BJ (cell line): ENCODE data around the gene DNAJC18. TPM values are rescaled to one million over a fixed set of nuclear protein-coding genes. Genes with fewer than 3 reads are reported as not detected.

Experiments used
- CTCF ChIA-PET: fragments of 350-600 bp; formaldehyde crosslinking; extraction: SDS; loops from one replicate; lab custom pipeline; 2021; ENCODE audit warnings: antibody characterized with exemption, inconsistent platforms; lab: Yijun Ruan, JAX
- POLR2A ChIA-PET: fragments of 300-600 bp; sonication (Branson Sonifier 250); formaldehyde crosslinking; extraction: SDS; loops from one replicate; lab custom pipeline; 2021; ENCODE audit warnings: antibody characterized with exemption; lab: Charles Lee
- DNase-seq: peaks from one replicate; pipeline ENCODE4 v3.0.0-alpha.2; 2011; ENCODE audit warnings: low read depth
- H3K27me3 ChIP-seq: 2 replicates; pipeline ENCODE4 v1.6.0; 2011; ENCODE audit warnings: low read length; ENCODE audit not compliant: control insufficient read depth, insufficient read depth
- H3K36me3 ChIP-seq: 2 replicates; pipeline ENCODE4 v1.5.1; 2011; ENCODE audit warnings: low read length; ENCODE audit not compliant: control insufficient read depth, insufficient read depth
- H3K4me3 ChIP-seq: 2 replicates; pipeline ENCODE4 v1.5.1; 2011; ENCODE audit warnings: low read depth, mild to moderate bottlenecking, control low read depth, low read length
- CTCF ChIP-seq: IDR thresholded peaks from 2 replicates; pipeline ENCODE4 v1.5.1; 2011; ENCODE audit warnings: low read depth, mild to moderate bottlenecking, control low read depth, inconsistent platforms, low read length, moderate library complexity; ENCODE audit not compliant: insufficient read depth
- polyA plus RNA-seq: library from polyadenylated mRNA; depleted of rRNA; stranded (reverse); fragments of >200 nt; gene quantifications from 2 replicates; pipeline ENCODE4 v1.2.3, GENCODE V29; 2011

DNAJC18 gene
- polyA plus RNA-seq, 1 experiment: 5.2 TPM

- Histone ChIP-seq H3K4me3 (no peak overlapping the region), H3K36me3 (no peaks in the 10 kb centered on the region), H3K27me3 (no peaks in the 10 kb centered on the region)
- TF ChIP-seq CTCF: no peak
- ChIA-PET CTCF (no interaction called here), POLR2A (no interaction called here)
- DNase-seq: no peak
Observed at GRCh38 chr5:139460455-139460854, 21.1 kb upstream of the DNAJC18 start.

DNA sequence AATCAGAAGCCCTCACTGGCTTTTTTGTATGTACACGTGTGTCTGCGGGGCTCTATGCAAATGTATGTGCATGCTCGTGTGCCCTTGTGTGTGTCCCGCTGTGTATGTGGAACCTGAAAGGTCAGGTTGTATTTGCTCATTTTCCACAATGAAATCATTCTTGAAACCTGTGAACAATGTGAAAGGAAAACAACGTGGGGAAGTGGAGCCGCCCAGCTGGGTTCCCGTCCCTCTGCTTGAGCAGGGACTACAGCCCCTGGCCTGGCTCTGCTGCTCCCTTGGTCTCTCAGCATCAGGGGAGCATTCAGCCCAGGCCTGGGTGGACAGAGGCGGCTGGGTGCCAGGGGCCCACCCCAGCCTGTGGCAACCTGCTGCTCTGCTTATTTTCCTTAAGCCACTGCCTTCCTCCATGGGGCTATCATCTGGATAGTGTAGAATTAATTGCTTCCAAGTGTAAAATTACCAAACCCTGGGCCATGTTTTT lies 20.2 kb upstream of the DNAJC18 start:
- no peak overlapping the region for H3K4me3 ChIP-seq
- H3K27me3 ChIP-seq: no peaks in the 10 kb centered on the region
- no peak for TF ChIP-seq CTCF
- no peaks in the 10 kb centered on the region for H3K36me3 ChIP-seq
- ChIA-PET CTCF (no interaction called here), POLR2A (no interaction called here)
- no peak for DNase-seq

DNA sequence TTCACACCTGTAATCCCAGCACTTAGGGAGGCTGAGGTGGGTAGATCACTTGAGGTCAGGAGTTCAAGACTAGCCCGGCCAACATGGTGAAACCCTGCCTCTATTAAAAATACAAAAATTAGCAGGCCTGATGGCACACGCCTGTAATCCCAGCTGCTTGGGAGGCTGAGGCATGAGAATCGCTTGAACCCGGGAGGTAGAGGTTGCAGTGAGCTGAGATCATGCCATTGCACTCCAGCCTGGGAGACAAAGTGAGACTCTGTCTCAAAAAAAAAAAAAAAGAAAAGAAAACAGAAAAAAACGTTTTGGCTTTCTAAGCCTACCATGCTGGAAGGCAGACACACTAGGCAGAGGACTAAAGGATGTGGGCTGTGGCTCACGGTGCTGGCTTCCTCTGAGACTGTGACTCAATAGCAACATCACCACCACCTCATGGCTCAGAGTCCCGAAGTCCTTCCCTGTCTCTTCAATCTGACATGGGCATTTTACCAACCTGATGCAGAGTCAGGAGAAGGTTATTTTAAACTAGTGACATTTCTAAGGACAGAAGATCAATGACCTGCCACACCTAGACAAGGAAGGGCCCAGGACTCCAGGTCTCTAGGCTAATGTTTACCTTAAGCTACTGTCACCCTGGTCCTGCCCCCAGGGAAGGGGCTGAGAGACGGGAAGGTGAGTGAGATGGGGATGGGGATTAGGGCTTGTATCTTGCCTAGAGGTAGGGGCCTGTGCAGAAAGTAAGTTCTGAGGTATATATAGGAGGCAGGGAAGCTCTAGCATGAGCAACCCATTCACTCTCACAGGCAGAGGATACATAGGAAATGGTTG lies 19.5 kb upstream of the DNAJC18 start:
- POLR2A ChIA-PET: no interaction called here

DNA sequence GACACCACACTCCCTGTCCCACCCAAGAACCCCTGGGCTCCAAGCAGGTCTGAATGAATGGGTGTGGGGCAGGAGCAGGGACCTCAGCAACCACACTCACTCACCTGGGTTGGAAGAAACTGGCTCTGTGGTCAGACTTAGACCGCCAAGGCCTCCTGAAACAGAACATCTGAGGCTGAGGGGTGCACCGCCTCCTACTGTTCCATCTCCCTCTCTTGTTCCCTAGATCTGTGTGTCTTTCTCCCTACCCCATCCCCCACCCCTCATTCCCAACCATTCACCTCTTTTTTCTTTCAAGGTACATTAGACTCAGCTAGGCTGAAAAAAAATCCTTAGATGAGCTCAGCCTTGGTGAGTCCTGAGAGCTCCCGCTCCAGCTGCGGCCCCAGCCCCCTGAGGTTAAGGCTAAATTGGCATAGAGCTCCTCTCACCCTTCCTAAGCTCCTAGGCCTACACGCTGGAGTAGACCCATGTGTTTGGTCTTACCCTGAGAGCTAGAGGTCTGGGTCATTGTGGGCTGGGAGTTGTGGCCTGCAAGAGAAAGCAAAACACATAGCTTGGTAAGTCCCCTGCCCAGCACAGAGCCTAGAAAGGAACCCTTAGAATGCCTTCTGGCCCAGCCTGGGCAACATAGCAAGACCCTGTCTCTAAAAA lies 18.5 kb upstream of the DNAJC18 start:
- CTCF ChIA-PET: interaction anchor here (1.7 kb wide), 1 partner anchor 21 kb away, joined by 3 read pairs; no protein-coding TSS in a partner anchor

More for the DNA sequence above, 19.5 kb upstream of the DNAJC18 start:
- CTCF ChIA-PET: no interaction called here
- DNase-seq: no peak
- no peaks in the 10 kb centered on the region for H3K36me3 ChIP-seq
- H3K4me3 ChIP-seq: no peak overlapping the region
- no peaks in the 10 kb centered on the region for H3K27me3 ChIP-seq
- TF ChIP-seq CTCF: no peak

More for the DNA sequence above, 18.5 kb upstream of the DNAJC18 start:
- TF ChIP-seq CTCF: no peak
- POLR2A ChIA-PET: interaction anchor here (0.5 kb wide), 1 partner anchor 19 kb away, joined by 3 read pairs; no protein-coding TSS in a partner anchor
- Histone ChIP-seq H3K27me3 (no peaks in the 10 kb centered on the region), H3K4me3 (no peak overlapping the region), H3K36me3 (no peaks in the 10 kb centered on the region)
- no peak for DNase-seq
